Ectodermal cell (in vitro differentiated cells): Measurements from ENCODE around the gene GPR31.

Experiments used
- H3K27ac ChIP-seq: 2 replicates; pipeline ENCODE4 v1.7.0; 2013; ENCODE audit warnings: mild to moderate bottlenecking, low read depth, low read length; ENCODE audit not compliant: insufficient read depth, poor library complexity, severe bottlenecking
- H3K27me3 ChIP-seq: 2 replicates; pipeline ENCODE4 v1.7.0; 2013; ENCODE audit warnings: mild to moderate bottlenecking, low read length; ENCODE audit not compliant: insufficient read depth, control insufficient read depth, poor library complexity, severe bottlenecking
- H3K36me3 ChIP-seq: one replicate; pipeline ENCODE4 v1.7.0; 2013; ENCODE audit warnings: low read length; ENCODE audit not compliant: control insufficient read depth, insufficient read depth
- H3K4me1 ChIP-seq: one replicate; pipeline ENCODE4 v1.7.0; 2013; ENCODE audit warnings: low read length; ENCODE audit not compliant: control insufficient read depth, insufficient read depth
- H3K4me3 ChIP-seq: 2 replicates; pipeline ENCODE4 v1.7.0; 2013; ENCODE audit warnings: low read depth, low read length, control low read depth; ENCODE audit not compliant: insufficient read depth
- H3K9me3 ChIP-seq: 2 replicates; pipeline ENCODE4 v1.7.0; 2013; ENCODE audit warnings: mild to moderate bottlenecking, low read length, moderate library complexity; ENCODE audit not compliant: control insufficient read depth
- WGBS, 2 experiments: methylation state at CpG; one replicate each; pipeline ENCODE4 v1.1.7; 2013; ENCODE audit warnings: missing lambda C conversion rate in 2 of 2; 5-methylcytosine and 5-hydroxymethylcytosine counted together

GPR31 gene

DNA sequence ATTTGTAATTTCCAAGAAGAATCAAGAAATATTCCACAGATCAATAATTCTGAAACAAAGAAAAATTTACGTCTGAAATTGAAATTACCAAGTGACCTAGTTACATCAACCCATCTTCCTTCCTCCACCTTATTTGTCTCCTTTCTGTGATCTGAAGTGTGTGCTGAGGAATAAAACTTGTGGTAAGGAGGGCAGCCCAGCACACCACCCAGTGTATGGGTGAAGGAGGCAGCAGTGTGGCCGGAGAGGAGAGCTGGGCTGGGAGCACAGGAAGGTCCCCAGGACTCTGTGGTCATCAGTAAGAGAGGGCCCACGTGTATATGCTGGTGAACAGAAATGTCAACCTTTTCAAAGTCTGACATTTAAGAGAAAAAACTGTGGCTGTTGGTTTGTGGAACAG lies 46.2 kb downstream of the GPR31 start:
- Histone ChIP-seq H3K4me1 (no peaks in the 10 kb centered on the region), H3K9me3 (no peaks in the 10 kb centered on the region), H3K27me3 (no peaks in the 10 kb centered on the region), H3K36me3 (no peaks in the 10 kb centered on the region), H3K27ac (no peak overlapping the region), H3K4me3 (no peak overlapping the region)
- 91 to 92% methylated on average over 3 of the region's 3 CpGs for WGBS, 2 experiments

DNA sequence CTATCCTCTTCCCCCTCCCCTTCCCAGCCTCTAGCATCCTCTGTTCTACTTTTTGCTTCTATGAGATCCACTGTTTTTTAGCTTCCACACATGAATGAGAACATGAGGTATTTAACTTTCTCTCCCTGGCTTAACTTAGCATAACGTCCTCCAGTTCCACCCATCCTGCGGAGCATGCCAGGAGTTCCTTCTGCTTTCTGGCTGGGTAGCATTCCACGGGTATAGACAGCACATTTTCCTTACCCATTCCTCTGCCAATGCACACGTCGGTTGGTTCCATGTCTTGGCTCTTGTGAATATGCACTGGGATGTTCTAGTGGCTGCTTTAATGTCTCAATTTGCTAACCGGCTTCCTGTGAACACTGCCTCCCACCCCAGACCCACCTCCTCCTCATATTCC lies 48.1 kb downstream of the GPR31 start:
- no peak overlapping the region for H3K27ac ChIP-seq
- WGBS, 2 experiments, result 88 to 92% methylated on average over 6 of the region's 6 CpGs
- no peaks in the 10 kb centered on the region for H3K4me1 ChIP-seq
- H3K27me3 ChIP-seq, result no peaks in the 10 kb centered on the region
- H3K4me3 ChIP-seq, result no peak overlapping the region
- no peaks in the 10 kb centered on the region for H3K9me3 ChIP-seq
- H3K36me3 ChIP-seq, result no peaks in the 10 kb centered on the region

GRCh38 chr6:167108278-167108677 lies 49.5 kb downstream of the GPR31 start:
- Histone ChIP-seq H3K27ac (no peak overlapping the region), H3K9me3 (no peaks in the 10 kb centered on the region), H3K27me3 (no peaks in the 10 kb centered on the region), H3K4me3 (no peak overlapping the region), H3K4me1 (no peaks in the 10 kb centered on the region), H3K36me3 (no peaks in the 10 kb centered on the region)
- 94 to 95% methylated on average over 5 of the region's 5 CpGs for WGBS, 2 experiments

DNA sequence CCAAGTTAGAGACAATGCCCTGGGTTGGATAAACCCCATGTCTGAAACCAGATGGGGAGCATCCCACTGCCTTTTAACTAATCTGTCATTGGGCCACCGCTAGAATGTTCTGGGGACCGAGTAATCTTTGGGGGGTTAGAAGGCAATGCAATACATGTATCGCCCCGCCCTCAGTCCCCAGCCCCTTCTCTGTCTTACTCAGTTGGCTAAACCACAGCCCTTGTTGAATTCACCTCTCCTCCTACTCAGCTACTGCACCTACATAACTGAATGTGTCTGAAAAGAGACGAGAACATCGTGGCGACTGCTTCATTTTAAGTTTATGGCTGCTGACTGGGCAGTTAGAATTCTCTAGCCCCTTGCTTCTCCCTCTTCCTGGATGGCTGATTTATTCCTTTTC lies 50.0 kb downstream of the GPR31 start:
- WGBS, 2 experiments, result 80 to 81% methylated on average over 7 of the region's 7 CpGs
- Histone ChIP-seq H3K4me3 (no peak overlapping the region), H3K4me1 (no peaks in the 10 kb centered on the region), H3K27me3 (no peaks in the 10 kb centered on the region), H3K36me3 (no peaks in the 10 kb centered on the region), H3K9me3 (no peaks in the 10 kb centered on the region), H3K27ac (no peak overlapping the region)

GRCh38 chr6:167106406-167106805 lies 51.4 kb downstream of the GPR31 start:
- no peaks in the 10 kb centered on the region for H3K27me3 ChIP-seq

More at GRCh38 chr6:167106406-167106805, 51.4 kb downstream of the GPR31 start:
- Histone ChIP-seq H3K4me3 (no peak overlapping the region), H3K9me3 (no peaks in the 10 kb centered on the region), H3K36me3 (no peaks in the 10 kb centered on the region), H3K27ac (no peak overlapping the region), H3K4me1 (no peaks in the 10 kb centered on the region)
- 56 to 59% methylated on average over 1 of the region's 1 CpG for WGBS, 2 experiments
